Activated effector memory CD4-positive, alpha-beta T cell treated with Interleukin-2 at 50 U/mL for 16 hours (primary cell): ENCODE results near the gene FHL5.
"Not testable (repeated sequence)": the region's sequence is repeated elsewhere in the genome, so short reads cannot be mapped to it uniquely, and the experiment has no call there.

Experiments used
- DNase-seq: peaks from one replicate; pipeline ENCODE4 v3.0.0-alpha.2; 2020

The FHL5 gene, protein sequence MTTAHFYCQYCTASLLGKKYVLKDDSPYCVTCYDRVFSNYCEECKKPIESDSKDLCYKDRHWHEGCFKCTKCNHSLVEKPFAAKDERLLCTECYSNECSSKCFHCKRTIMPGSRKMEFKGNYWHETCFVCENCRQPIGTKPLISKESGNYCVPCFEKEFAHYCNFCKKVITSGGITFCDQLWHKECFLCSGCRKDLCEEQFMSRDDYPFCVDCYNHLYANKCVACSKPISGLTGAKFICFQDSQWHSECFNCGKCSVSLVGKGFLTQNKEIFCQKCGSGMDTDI

DNA sequence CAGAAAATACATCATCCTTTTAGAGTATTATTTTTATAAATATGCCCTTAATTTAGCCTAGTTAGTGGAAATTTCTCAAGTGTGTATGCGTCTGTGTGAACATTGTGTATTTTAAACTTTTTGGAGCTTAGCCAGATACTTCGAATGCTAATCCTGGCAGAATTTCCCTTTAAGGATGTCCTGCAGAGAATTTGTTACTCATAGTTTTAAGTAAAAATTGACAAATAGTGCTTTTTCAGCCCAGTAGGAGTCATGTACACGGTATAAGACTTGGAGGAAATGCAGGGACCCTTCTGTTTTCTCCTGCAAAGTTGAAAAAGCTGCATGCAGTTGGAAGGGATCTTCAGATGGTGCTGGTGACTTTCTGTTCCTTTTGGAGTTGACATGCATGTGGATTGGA lies at the start of gene FHL5:
Gene FHL5 (plus strand): TSS at position 243 of the 400 bp plus-strand sequence. CDS start 40,486 bp downstream, outside the sequence.
- DNase-seq = no peak

DNA sequence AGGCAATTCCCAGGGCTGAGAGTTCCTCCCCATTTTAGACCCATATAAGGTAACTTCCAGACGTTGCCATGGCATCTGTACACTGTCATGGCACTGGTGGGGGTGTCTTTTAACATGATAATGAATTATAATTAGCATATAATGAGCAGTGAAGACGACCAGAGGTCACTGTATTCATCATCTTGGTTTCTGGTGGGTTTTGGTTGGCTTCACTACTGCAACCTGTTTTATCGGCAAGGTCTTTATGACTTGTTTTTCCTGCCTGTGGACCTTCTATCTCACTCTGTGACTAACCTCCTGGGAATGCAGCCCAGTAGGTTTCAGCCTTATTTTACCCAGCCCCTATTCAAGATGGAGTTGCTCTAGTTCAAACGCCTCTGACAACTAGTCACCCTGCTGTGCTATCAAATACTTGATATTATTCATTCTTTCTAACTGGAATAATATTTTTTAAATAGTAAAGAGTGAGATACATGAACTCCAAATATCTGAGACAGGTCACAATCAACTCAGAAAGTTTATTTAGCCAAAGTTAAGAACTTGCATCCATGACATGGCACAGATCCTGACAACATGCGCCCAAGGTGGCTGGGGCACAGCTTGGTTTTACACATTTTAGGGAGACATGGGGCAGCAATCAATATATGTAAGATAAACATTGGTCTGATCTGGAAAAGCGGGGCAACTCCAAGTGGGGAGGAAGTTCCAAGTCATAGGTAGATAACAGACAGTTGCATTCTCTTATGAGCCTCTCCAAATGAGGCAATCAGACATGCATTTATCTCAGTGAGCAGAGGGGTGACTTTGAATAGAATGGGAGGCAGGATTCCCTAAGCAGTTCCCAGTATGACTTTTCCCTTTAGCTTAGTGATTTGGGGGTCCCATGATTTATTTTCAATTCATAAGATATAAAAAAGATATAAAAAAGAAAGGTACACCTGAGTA lies 42.5 kb upstream of the FHL5 start:
- DNase-seq = no peak

DNA sequence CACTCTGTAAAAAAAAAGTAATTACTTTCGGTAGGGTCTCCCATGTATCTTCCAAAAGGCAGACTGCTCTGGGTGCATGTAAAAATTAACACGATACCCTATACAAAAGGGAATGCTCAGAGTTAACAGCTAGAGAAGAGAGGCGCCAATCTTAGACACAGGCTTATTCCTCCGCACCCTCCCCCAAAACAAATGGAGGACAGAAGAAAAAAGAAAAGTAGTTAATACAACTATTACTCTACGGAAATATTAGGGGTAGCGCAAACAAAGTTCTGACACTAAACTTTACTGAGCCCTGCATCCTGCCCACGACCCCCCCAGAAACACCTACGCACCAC lies 41.7 kb upstream of the FHL5 start:
- no peak for DNase-seq

DNA sequence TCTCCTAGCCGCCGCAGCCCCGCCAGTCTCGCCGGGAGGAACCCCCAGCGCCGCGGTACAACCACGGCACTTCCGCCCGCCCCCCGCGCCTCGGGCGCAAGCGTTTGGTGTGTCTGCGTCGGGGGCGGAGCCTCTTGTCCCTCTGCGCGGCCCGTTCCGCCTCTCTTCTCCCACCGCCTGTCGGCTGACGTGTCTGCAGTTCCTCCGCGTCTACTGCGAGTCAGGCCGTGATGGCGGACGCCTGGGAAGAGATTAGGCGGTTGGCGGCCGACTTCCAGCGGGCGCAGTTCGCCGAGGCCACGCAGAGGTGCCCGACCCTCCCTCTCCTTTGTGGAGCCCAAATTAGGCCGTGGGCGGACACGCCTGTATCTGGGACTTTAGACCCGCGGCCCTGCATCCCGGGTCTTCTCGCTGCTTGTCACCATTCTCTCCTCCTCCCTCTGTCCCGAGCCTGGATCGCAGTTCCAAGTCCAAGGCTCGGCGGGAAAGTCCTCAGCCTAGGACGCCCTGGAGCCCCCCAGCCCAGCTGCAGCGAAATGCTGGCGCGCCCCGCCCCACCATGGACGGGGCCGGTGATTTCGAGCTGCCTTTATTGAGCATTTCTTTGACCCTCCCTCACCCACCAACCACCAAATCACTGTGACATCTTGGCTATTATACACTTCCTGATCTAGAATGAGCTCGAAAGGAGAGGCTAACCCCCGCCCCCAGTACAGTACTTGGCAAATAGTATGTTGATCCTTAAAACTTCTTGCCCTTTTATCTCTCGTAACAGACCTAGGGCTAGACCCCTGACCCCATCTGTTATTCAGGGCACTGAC lies 41.1 kb upstream of the FHL5 start, which contains the start of gene UFL1:
Gene UFL1 (plus strand): TSS at position 163 of the 821 bp plus-strand sequence. CDS start 68 bp downstream, at position 231.
- DNase-seq = peak; percentile 92

DNA sequence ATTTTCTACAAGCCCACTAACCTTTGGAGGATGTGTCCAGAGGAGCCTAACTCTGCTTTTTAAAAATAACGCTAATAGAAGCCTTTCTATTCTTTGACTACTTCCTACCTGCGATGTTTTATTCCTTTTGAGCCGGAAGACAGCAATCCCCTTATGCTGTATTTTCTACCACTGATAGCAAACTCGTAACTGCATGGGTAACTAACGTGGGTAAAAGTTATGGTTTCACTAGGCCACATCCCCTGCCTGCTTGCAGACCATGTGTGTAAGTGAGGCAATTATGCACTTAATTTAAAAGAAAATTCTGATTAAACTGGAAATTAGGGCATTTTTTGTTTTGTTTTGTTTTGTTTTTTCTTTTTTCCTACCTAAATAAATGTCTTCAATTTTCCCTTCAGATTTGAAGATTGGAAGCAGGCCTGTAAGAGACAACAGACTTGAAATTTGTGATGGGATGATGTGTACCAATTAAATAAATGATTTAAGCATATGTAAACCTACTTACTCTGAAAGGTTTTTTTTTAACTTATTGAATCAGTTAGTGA lies 40.4 kb upstream of the FHL5 start:
- no peak for DNase-seq

DNA sequence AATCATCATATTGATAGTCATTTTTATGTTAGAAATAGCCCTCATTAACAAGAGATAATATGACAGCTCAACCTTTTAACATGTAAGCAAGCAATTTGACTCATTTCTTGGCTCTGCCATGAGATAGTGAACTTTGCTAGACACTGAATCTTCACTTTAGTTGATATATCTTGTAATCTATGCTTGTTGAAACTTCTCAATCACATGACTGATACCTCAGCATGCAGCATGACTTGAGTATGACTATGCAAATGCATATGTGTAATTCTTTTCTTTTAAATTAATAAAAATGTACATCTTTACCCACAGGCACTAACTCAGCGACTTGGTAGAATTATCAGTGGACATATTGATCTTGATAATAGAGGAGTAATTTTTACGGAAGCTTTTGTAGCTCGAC lies 34.7 kb upstream of the FHL5 start:
- no peak for DNase-seq

DNA sequence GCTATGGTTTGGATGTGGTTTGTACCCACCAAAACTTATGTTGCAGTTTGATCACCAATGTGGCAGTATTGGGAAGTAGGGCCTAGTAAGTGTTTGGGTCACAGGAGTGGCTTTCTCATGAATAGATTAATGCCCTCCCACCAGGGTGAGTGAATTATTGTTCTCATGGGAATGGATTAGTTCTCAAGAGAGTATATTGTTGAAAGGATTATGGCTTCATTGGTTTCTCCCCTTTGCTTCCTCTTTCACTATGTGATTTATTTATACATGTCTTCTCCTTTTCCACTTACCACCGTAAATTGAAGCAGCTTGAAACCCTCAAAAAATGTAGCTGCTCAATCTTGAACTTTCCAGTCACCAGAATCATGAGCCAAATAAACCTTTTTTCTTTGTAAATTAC lies 30.5 kb upstream of the FHL5 start:
- DNase-seq = no peak

DNA sequence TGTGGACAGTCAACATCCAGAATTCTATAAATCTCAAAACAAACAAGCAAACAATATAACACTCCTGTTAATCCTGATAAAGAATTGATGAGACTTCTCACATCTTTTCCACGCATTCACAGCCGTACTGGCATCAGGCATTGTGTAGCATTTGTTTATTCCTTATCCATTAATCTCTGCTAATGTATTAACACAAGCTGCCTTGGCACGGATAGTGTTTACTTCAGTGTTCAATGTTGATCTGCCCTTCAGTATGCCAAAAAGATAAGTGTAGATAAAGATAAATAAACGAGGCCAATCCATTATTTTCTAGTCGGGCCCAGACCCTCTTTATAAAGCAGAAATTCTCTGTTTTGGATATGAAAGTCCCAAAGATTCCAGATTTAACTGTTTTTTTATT lies 25.2 kb upstream of the FHL5 start:
- no peak for DNase-seq

DNA sequence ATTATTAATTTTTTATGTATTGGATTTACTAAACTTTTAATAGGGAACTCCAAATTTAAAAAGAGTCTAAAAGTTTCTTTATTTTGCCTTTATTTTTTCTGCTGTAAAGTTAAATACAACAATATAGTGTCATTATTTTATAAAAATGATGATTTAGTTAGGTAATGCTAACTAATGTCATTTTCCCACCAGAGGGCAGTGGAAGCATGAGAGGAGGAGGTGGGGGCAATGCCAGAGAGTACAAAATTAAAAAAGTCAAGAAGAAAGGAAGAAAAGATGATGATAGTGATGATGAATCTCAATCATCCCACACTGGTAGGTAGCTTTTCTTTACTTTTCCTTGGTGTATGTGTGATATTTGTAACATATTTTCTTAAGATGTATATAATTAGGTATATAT lies 20.2 kb upstream of the FHL5 start:
- DNase-seq = no peak

DNA sequence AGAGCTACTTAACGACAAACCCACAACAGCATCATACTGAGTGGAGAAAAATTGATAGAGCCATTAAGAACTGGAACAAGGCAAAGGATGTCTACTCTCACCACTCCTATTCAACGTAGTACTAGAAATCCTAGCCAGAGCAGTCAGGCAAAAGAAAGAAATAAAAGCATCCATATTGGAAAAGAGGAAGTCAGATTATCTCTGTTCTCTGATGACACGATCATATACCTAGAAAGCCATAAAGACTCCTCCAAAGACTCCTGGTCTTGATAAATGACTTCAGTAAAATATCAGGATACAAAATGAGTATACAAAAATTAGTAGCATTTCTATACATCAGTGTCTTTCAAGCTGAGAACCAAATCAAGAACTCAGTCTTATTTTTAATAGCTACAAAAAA lies 17.0 kb upstream of the FHL5 start:
- no peak for DNase-seq

DNA sequence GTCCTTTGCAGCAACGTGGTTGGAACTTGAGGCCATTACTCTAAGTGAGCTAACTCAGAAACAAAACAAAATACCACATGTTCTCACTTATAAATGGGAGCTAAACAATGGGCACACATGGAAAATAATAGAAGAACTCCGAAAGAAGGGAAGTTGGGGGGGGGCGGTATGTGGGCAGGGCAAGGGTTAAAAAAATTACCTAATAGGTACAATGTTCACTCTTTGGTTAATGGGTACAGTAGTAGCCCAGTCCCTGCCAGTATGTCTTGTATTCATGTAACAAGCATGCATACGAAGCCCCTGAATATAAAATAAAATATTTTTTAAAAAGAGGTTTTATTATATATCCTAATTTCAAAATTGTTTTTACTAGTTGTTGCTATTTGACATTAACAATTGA lies 15.3 kb upstream of the FHL5 start:
- no peak for DNase-seq

DNA sequence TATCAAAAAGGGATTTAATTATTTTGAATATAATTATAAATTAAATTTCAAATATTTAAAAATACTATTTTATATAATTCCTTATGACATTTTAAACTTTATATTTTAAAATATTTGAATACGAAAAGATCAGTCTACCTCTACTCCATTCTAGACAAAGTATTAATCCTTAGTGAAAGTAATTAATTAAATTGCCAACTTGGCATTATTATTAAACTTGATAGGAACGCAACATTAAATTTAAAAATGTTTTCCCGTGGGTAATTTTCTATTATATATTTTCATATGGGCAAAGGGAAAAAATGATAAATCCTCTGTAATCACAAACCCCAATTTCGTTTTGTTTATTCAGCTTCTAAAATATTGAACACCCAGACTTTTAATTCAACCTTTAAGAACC lies 8.4 kb upstream of the FHL5 start:
- no peak for DNase-seq

DNA sequence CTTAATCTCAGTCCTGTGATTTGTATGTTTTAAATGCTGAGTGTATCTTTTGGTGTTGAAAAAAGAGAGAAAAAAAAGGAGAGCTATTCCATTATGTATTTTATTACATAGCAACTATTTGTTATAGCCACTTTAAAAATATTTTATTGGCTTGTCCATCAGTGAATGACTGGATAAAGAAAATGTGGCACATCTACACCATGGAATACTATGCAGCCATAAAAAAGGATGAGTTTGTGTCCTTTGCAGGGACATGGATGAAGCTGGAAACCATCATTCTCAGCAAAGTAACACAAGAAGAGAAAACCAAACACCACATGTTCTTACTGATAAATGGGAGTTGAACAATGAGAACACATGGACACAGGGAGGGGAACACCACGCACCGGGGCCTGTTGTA lies 3.2 kb upstream of the FHL5 start:
- not testable (repeated sequence) for DNase-seq

DNA sequence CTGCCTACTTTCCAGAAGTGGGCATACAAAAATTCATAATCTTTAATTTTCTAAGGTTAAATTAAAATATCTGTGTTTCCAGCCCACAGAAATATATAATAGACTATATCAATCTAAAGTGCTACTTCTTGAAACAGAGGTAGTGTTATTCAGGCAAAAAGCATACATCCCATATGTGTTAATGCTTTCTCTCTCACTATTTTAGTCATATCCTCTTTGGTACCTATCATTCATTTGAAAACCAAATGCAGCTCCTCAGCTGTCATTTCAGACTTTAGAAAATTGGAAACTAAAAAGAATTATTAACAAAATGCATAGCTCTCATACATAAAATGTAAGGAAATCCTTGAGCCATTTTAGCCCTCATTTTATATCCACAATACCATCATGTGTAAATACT lies 925 bp downstream of the FHL5 start:
- DNase-seq = no peak

DNA sequence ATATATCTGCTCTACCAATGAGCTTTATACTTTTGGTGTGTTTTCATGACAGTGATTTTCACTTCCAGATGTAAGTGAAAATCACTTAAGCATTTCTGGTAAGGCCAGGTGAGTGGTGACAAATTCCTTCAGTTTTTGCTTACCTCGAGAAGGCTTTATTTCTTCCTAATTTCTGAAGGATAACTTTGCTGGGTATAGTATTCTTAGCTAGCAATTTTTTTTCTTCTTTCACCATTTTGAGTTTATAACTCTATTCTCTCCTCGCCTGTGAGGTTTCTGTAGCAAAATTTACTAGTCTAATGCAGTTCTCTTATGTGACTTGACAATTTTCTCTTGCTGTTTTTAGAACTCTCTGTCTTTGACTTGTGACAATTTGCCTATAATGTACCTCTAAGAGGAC lies 7.1 kb downstream of the FHL5 start:
- DNase-seq = no peak

DNA sequence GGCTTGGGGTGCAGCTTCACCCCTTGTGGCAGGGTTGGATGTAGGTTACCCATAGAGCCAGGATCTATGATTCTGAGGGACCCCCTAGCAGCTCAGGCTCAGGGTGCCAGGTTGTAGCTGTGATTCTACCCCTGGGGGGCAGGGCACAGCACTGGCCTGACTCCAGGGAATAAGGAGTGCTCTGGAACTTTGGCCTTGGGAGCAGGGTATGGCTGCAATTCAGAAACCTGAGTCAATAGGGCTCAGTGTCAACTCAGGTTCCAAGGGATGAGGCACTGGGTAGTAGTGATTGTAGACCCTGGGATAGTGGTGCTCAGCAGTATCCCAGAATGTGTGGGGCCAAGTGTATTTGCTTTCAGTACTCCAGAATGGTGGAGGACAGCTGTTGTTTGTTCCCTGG lies 8.6 kb downstream of the FHL5 start:
- no peak for DNase-seq

DNA sequence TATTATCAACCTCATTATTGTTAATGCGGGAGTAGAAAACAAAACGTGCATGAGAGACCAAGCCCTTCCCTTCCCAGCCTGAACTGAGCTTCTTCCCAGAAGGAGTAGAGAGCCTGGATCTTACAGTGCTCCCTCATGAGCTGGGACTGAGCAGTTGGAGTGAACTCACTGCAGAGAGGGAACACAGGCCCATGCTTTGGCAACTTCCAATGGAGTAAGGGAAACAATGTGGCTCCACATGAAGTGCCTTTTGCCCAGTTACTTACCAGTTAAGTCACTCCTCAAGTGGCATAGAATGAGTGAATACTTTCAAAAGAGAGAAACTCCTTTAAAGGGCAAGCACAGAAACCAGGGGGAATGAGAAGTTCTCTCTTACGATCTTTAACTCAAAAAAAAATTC lies 12.4 kb downstream of the FHL5 start:
- DNase-seq = no peak

DNA sequence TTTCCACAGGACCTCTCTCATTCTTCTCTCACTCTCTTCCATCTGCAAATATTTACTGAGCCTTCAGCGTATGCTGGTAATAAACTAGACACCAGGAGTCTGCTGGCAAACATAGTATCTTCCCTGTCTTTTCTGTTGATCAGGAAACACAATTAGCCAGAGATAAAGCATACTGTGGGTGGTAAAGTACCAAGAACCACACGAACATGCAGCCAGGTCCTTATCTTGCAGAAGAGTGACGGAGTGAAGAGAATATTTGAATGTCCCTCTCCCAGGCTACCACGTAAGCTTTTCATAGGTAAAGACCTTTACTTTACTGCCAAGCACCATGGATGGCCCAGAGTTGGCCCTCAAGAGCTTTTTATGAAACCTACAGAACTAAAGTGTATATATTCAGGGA lies 13.3 kb downstream of the FHL5 start:
- DNase-seq = no peak

DNA sequence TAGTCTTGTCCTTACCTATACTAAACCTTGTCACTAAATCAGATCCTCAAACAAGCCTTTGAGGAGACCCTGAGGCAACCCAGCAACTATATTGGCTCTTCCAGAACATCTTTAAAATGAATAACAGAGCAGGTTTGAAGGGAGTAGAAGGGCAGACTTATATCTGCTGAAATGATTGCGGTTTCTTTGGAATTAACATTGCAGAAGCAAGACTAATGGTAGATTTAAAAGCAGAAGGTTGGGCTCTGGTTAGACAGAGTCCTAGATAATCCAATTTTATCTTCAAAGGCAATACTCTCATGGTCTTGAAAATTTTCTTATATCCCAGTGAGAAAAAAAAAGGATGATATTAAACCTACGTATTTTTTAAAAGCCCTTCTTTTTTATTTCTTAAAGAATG lies 19.1 kb downstream of the FHL5 start:
- DNase-seq = no peak

DNA sequence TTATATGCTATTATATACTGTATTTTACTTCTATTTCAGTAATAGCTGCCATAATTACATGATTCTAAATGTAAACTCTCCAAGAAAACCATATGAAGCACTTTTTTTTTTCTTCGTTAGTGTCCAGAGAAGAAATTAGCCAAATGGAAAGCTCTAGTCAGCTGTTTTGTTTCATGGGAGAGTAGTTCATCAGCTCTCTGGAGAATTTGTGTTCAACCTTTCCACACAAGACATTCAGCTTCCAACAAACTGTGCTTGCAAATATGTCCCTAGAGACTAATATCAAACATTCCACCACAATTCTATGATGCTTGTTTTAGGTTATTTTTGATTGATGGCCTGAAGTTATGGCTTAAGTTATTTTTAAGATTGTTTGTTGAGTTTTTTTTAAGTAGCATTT lies 19.5 kb downstream of the FHL5 start:
- DNase-seq = no peak

DNA sequence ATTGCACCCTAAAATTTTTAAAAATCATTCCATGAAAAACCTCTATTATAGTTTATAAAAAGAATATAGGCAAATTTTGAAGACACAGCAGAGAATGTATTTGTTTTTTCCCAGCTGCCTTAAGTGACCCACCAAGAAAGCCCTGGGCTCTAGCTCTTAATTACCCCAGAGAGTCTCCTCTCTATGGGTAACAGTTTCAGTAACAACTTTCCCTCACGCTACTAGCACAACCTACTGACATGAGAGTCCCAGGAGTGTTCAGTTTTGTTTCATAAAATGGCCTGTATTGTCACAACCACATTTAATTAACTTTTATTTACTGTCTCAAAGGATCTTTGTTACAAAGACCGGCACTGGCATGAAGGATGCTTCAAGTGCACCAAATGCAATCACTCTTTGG lies 41.5 kb downstream of the FHL5 start:
- no peak for DNase-seq

DNA sequence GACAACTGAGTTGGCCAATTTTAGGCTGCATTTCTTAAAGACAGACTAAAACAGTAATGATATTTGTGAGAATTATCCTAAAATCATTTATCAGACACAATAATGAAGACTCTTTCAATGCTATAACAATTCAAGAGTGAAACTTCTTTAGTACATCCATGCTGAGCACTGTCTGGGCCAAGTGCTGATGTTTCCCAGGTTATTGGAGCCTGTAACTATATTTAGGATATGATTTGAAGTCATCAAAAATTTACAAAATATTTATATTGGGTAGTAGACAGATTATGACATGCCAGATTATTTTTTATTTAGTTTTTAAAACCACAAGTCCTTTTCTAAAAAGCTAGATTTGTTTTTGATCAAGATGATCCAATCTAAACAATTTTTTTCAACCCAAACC lies 45.1 kb downstream of the FHL5 start:
- DNase-seq = no peak

DNA sequence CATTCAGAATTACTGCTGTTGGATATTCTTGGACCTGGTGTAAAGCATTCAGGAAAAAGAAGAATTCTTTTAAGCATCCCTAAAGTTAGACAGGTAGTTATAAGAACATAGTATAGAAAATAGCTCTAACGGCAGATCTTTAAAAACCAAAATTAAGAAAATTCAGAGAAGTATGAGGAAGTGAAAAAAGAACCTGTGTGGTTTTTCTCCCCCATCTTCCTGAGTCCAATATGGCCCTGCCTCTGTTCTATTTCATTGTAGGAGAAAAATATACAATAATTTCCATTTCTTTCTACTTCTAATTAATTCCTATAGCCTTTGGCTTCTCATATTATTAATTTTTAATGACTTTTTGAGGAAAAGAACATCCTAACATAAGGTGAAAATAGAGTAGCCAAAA lies 47.1 kb downstream of the FHL5 start:
- no peak for DNase-seq
